Loucy (cell line): Measurements from ENCODE around the gene KIFC3.

Experiments used
- CTCF ChIP-seq: fragments of 200-600 bp; sonication (generic); conservative IDR thresholded peaks from 2 replicates; pipeline ENCODE4 v1.5.1; 2014; ENCODE audit warnings: mild to moderate bottlenecking, antibody characterized with exemption, low read length
- EZH2phosphoT487 ChIP-seq: fragments of 200-600 bp; IDR thresholded peaks from 2 replicates; pipeline ENCODE4 v1.6.1; 2018; ENCODE audit warnings: antibody characterized with exemption, mild to moderate bottlenecking, moderate library complexity, borderline replicate concordance

GRCh38 chr16:57713596-57713995, 88.7 kb downstream of the KIFC3 start:
- TF ChIP-seq CTCF (no peak), EZH2phosphoT487 (no peak)
